Stimulated activated CD4-positive, alpha-beta T cell treated with anti-CD3 and anti-CD28 coated beads, TNF-alpha, amount 100 ng/mL, for 4 hours (primary cell): ENCODE results near the gene TEC.

Experiments
- DNase-seq, 3 experiments: peaks; one replicate each; pipeline ENCODE4 v3.0.0-alpha.2; 2020; ENCODE audit warnings: low read depth in 3 of 3

Gene TEC

DNA sequence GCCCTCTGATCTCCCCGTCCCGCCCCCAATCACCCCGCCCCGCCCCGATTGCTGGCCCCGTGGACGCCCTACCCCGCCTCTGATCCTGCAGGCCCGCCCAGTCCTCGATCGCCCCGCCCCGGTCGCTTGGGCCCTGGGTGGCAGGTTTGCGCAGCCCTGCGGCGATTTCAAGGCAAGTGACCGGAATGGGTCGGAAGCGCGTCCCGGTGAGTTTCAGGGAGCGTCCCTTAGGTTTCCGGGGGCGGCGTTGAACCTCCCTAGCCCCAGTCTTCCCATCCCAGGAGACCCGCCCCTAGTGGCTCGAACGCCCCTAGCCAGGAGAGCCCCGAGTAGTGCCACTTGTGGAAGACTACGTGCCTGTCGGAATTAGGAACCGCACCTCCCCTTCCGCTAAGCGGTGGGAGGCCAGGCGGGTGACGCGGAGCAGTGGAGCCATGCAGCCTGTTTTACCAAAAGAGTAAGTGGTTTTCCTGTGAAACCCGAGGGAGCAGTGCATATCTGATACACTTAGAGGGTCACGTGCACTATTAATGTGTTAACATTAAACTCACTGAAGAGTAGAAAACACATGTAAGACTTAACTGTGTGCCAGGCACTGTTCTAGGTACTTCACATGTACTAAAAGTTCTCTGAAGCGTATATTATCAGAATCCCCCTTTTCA lies 354 bp upstream of the TEC start:
- peak; percentile 76 to 85 (median 78) for DNase-seq

DNA sequence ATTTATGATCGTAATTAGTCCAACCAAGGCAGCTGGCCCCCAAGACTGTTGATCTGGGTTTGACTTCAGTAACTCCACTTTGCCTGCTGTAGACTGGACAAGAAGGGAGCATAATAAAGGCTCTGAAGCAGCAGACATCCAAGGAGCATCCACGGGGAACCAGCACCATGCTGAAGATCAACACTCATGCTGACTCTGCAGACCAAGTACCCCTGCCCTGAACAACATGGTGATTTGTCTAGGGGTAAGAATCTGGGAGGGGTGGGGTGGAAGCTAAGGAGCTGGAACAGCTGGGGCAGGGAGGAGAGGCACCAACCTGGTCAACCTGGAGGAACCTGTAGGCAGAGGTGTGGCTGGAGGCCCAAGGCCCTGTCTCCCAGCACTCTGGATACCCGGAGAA lies 2.1 kb downstream of the TEC start:
- no peak for DNase-seq

DNA sequence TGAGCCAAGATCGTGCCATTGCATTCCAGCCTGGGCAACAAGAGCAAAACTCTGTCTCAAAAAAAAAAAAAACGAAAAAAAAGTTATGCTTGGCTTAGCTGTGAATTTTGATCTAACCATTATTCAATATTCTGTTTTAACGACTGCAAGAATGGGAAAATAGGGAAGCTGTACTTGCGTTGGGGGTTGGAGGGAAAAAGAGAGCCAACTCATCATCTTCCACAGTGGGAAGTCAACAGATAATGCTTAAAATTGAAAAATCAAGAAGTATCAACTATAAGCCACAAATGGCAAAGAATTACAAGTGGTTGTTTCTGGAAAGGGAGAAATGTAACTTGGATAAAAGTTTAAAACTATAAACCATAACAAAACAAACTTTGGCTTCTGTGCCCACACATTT lies 2.9 kb downstream of the TEC start:
- no peak for DNase-seq

DNA sequence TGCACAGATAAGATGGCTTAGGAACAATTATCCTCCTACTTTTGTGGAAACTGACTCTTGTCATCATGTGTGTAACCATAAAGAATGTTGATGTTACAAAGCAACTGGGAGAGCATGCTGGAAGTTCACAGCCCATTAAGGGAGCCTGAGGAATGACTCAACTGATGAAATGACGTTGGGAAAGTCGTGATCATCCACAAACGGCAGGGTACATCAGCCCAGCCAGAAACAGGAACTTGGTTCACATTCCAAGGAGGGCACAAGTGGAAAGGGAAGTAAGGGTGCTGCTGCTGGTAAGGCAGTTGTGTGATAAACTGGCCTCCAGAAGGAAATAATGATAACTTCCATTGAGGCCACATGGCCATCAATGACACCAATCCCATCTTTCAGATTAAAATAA lies 6.7 kb downstream of the TEC start:
- DNase-seq: no peak

DNA sequence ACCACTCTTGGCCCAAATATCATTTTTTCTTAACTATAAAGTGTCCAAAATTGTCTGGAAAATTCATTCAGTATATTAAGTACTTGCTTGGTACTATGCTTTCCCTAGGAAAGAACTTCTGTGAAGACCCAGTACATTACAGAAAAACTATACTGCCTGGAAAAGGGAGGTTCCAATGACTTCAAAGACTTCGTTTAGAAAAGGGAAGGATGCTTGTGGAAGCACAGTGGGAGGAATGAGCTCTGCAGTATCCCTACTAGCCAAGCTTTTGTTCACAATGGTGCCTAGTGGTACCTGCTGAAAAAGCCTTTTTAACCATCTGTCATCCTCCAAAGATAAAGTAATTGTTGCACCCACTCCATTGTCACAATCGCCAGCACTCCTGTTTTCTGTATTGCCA lies 7.2 kb downstream of the TEC start:
- DNase-seq: no peak

DNA sequence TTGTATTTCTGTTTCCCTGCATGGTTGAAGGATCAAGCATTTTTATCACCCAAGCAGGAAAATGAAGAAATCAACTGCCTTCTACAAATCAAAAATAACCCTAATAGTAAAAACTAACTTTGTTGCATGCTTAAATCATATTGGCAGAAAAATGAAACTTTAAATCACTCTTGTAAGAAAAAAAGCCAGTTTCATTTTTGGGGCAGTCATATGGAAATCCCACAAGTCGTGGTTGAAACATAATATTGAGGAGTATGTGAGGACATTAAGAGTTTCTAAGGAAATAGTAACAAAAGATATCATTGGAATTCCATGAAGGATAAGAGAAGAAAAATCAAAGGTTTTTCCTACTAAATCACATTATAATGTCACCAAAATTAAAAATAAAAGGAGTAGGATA lies 8.4 kb downstream of the TEC start:
- no peak for DNase-seq

DNA sequence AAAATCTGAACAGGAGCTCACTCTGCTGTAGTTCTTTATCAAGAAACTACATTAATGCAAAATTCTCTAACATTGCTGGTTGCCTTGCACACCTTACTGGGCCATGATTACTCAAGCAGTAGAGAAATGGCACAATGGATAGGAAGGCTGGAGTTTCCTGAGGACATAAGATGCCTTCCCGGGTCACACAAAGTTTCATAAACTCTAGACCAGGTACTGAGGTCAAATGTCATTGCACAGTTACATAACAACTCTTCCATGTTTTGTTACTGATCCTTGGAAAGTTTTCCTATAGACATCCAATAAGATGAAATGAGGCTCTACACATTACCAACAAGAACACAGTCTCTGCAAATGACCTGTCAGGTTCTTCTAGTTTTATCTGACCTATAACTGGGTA lies 9.9 kb downstream of the TEC start:
- DNase-seq: no peak

DNA sequence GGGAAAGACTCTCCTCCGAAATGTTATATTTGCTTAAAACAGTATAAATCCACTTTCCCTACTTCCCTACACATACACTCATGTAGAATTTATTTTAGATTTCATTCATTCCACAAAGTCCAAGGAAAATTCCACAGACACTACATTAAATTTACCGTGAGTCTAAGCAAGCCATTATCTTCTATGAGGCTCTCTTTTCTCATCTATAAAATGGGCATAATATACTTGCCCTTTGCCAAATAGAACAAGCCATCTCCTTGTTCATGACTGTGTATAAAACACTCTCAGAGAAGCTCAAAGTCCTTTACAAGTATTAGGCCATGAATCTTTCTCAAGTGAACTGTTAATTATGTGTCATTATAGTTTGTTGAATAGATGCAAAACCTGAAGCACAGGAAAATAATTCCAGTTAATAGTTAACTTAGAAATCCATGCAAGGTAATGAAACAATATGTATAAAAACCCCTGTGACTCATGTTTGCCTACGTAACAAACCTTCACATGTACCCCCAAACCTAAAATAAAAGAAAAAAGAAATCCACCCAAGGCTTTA lies 10.7 kb downstream of the TEC start:
- no peak for DNase-seq

DNA sequence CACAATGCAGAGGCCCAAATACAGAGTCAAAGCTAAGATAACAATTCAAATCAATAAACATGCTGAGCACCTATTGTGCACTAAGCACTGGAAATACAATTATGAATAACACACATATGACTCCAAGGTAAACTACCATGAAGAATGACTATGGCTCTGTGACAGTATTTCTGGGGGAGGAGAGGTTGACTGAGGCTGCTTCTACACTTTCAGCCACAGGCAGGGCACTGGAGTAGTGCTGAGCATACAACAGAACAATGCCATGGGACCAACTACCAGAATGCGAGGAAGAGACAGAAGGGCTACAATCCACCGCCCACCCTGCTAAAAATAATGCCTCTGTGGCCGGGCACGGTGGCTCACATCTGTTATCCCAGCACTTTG lies 13.7 kb downstream of the TEC start:
- DNase-seq: no peak

DNA sequence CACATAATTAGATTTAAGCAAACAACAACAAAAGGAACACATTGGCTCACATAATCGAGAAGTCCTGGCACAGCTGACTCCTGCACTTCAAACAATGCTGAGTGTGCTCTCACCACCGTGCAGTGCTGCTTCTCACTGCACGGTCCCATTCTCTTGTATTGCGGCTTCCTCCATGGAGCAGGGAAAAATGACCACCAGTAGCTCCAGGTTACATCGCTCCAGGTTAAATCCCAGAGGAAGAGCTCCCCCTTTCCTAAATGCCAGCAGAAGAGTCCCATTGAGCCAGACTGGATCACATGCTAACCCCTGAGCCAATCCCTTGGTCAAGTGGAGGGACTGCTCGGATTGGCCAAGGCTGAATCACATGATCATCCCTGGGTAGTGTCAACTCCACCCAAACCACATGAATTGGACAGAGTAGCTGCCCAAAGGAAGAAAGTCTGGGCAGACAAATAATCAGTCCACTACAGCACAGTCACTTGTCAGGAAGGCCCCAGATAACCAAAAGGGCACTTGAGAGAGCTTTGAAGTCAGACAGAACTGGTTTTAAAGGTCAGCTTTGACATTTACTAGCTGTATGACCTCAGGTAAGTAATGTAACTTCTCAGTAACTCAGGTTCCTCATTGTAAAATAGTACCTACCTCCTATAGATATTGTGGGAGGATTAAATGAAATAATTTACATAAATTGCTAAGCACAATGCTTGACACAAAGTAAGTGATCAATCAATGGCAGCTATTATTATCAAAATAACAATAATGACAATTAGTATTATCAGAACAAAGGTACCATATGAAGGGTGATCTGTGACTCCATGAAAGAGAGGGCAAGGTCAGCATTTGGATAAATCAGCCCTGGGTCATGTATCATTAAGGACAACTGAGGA lies 14.3 kb downstream of the TEC start:
- no peak for DNase-seq

DNA sequence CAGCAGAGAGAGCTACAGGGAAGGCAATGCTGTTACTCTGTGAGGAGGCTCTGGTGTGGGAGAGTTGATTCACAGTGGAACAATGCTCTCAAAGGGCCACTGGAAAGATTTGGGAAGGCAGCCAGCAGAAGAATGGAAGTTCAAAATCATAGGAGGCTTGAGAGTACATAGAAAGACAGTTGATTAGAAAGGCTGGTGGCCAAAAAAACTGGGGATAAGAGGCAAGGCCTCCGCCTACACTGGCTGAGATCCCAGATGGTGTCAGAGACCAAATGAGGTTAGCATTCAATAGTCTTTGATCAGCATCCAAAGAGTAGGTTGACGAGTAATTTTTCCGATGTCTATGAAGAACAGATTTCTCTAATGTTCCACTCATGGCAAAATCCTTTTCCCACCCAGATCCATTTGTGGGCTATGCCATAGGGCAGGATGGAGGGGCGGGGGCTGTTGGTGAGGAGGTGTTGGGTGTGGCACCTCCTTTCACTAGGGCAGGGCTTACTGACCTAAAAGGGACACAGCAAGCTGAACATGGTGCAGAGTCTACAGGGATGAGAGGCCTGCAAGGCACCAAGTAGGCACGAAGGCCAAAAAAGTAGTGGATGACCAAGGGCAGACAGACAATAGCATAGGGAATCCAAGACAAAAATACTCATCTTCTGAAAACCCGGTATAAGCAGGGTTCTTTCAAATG lies 15.1 kb downstream of the TEC start:
- no peak for DNase-seq

DNA sequence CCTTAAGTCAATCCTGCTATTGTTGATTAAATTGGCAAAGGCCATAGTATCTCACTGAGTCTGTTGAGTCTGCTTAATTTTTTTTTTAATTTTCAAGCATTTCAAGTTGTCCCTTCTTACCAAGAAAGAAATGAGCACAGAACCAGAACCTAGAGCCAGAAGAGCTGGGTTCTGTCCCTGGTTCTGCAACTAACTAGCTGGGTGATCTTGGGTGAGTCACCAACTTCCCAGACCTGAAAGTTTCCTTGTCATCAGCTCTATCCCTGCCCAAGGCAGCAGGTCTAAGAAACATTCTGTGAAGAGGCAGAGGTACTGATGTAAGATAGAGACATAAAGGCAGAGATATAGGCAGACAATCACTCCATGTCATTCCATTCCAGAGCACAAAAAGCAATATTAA lies 17.3 kb downstream of the TEC start:
- no peak for DNase-seq

DNA sequence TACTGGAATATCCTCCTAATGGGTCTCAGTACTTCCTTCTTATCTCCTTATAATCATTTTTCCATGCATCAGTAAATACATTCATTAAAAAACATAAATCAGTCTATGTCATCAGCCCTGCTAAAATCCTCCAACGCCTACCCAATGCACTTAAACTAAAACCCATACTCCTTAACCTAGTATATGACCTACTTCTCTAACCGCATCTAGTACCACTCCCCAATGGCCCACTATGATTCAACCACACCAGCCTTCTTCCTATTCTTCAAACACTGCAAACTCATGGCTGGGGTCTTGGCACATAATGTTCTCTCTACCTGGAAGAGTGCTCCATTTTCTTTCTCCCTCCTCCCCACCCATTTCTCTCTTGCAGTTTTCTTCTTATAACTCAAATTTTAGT lies 18.7 kb downstream of the TEC start:
- no peak for DNase-seq

DNA sequence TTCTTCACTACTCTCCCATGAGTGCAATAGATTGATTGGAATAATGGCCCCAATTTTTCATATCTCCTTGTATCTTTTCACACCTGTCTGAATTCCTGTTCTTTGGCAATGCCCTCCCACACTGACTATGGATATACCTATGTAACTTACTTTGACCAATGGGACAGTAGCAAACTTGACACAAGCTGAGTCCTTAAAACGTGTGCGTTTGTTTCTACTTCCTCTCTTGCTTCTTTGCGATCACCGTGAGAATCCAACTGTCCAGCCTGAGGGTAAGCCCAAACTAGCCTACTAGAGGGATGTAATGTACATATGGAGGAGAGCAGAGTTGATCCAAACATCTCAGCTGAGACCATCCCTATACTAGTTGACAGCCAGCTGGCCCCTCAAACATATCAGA lies 19.3 kb downstream of the TEC start:
- DNase-seq: no peak

DNA sequence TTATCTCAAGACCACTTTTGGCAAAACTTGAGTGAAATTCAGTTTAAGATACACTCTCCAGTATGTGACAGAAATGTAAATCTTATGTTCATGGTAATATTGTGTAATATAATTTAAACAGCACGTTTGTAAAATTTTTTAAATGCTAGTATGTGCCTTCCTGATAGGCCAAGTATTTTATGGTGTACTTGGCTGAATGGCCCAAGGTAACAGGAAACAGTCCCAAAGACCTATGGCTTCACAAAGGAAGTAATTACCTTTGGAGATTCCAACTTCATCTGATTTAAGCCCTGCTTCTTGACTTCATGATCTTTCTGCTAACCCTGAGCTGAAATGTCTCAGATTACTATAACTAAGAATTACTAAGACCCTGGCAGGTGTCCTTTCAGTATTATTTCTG lies 20.3 kb downstream of the TEC start:
- no peak for DNase-seq

DNA sequence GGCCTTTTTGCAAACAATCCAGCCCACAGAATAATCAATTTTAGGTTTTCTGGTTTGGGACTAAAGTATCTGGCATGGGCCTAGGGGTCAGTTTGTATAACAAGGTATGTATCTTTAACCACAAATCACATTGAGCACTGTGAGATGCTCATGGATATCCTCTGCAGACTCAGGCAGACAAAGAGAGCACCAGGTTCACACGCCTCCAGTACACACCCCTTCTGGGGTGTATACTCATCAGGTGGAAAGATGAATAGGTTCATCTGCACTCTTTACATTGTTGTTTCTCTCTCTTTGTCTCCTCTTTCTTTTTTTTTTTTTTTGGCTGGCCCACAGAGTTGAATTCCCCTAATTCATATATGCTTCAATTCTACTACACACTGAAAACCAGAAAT lies 21.1 kb downstream of the TEC start:
- no peak for DNase-seq

DNA sequence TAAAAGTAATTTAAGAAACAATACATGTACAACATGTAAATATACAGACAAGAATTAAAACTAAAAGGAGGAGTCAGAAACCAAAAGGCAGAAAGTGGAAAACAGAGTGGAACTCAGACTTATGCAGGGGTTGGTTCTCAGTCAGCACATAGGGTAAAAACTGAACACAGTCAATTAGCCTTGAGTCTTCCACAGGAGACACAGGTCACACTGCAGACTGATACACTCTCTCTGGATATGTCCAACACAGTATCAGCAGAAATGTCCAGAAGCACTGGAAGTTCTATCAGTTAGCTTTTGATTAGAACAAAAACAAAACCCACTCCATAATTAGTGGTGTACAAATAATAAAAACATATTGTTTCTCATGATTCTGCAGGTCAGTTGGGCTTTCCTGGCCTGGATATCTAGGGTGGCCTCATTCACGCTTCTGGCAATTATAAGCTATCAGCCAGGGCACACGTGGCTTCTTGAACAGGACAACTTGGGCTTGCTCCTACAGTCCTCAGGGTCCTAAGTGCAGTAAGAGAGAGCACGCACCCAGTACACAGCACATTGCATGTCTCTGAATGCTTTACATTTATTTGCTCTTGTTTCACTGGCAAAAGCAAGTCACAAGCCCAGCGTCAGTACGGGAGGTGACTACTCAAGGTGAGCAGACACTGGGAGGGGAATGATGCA lies 21.6 kb downstream of the TEC start:
- no peak for DNase-seq

DNA sequence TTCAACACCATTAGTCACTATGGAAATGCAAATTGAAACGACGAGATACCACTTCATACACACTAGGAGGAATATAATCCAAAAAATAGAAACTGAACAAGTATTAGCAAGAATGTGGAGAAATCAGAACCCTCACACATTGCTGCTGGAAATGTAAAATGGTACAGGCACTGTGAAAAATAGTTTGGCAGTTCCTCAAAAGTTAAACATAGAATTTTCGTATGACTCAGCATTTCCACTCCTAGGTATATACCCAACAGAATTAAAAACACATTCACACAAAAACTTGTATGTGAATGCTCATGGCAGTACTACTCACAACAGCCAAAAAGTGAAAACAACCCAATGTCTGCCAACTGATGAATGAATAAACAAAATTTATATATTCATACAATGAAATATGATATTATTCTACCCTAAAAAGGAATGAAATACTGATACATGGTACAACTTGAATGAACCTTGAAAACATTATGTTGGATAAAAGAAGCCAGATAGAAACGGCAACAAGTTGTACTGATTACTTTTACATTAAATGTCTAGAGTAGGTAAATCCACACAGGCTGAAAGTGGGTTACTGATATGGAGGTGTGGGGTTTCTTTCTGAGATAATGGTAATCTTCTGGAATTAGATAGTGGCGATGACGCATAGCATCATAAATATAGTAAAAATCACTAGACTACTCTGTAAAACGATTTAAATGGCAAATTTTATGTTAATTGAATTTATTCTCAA lies 22.3 kb downstream of the TEC start:
- no peak for DNase-seq

DNA sequence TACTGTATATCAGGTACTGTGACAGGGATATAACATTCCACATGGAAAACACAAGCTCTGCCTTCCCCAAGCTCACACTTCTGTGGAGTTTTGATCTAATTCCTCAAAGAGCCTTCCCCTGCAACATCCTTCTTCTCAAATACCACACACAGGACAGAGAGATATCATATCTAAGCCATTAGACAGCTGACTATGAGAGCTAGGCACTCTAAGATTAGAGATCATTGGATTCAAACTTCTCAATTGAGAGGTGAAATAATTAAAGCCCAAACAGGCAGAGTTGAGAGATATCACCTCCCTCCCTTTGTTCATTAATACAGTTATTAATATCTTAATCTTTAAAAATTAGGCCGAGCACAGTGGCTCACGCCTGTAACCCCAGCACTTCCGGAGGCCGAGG lies 25.0 kb downstream of the TEC start:
- DNase-seq: no peak

DNA sequence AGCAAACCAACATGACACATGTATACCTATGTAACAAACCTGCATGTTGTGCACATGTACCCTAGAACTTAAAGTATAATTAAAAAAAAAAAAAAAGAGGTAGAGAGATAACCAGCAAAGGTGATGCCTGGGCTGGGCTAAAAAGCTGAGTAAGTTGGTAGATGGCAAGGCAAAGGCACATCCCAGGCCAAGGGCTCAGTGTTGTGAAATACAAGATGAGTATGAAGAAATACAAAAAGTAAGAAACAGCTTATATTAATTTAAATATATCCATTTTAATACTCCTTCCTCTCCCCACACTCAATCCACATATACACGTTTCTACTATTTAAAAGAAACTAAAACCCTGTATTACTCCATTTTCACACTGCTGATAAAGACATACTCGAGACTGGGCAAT lies 25.8 kb downstream of the TEC start:
- DNase-seq: no peak

DNA sequence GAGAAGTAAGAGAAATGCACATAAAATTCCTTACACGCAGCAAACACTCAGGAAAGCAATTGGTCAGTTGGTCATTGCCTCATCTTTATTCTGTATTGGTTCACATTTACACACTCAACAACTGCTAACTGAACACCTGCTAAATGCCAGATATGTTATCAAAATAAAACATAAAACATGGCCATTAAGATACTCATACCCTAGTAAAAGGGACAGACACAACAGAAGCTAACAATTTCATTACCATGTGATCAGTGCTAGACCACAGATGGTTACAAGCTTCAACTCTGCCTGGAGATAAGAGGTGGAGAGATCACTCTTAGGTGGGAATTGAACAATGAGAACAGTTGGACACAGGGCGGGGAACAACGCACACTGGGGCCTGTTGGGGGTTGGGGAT lies 26.2 kb downstream of the TEC start:
- DNase-seq: no peak
